ENCODE results near the gene GPR32.
"Not testable (repeated sequence)": the region's sequence is repeated elsewhere in the genome, so short reads cannot be mapped to it uniquely, and the experiment has no call there.

- not testable (repeated sequence) for TF ChIP-seq EZH2 (IDR thresholded peaks at IDR 0.05; ENCODE audit: insufficient read depth, poor library complexity, severe bottlenecking); EZH2phosphoT487 (IDR thresholded peaks at IDR 0.05; ENCODE audit: insufficient read depth, low read depth)
Observed at GRCh38 chr19:50783848-50784152, 13.5 kb downstream of the GPR32 start.
